Naive thymus-derived CD4-positive, alpha-beta T cell (primary cell): ENCODE data around the gene IL23A. TPM values are rescaled to one million over a fixed set of nuclear protein-coding genes. Genes with fewer than 3 reads are reported as not detected.

Experiments
- ATAC-seq: fragments of 150-1000 bp; cut with Tn5 transposase; 2 replicates; pipeline ENCODE4 v1.10.0; 2021; ENCODE audit warnings: mild to moderate bottlenecking, moderate library complexity
- CTCF ChIA-PET: fragments of 350-600 bp; sonication (Branson Sonifier 250); formaldehyde crosslinking; loops from one replicate; lab custom pipeline; 2021; ENCODE audit warnings: antibody characterized with exemption; lab: Charles Lee
- POLR2A ChIA-PET: fragments of 350-600 bp; sonication (Branson Sonifier 250); formaldehyde crosslinking; loops from one replicate; lab custom pipeline; 2021; ENCODE audit warnings: antibody characterized with exemption, inconsistent platforms; lab: Charles Lee
- DNase-seq, 9 donors: peaks; one replicate each; pipeline versions ENCODE4 v3.0.0 to v3.0.0-alpha.2; 2020 to 2022; ENCODE audit warnings: mixed read lengths in 1 of 9
- H3K27ac ChIP-seq: one replicate; pipeline ENCODE4 v1.7.0; 2013; ENCODE audit warnings: mild to moderate bottlenecking, low read depth, low read length, moderate library complexity
- H3K27me3 ChIP-seq, 2 donors: one replicate each; pipeline ENCODE4 v1.7.0; 2013; ENCODE audit warnings: low read length in 2 of 2, mild to moderate bottlenecking in 2 of 2, moderate library complexity in 2 of 2; ENCODE audit not compliant: control insufficient read depth in 2 of 2, insufficient read depth in 2 of 2
- H3K36me3 ChIP-seq, 3 experiments: 1 replicate in 2 of 3; 2 replicates in 1 of 3; pipeline ENCODE4 v1.7.0; 2013; ENCODE audit warnings: low read length in 3 of 3, mild to moderate bottlenecking in 3 of 3, moderate library complexity in 1 of 3; ENCODE audit not compliant: insufficient read depth in 3 of 3, control insufficient read depth in 2 of 3
- H3K4me1 ChIP-seq, 2 donors: one replicate each; pipeline ENCODE4 v1.7.0; 2013; ENCODE audit warnings: low read length in 2 of 2, mild to moderate bottlenecking in 2 of 2, moderate library complexity in 1 of 2; ENCODE audit not compliant: control insufficient read depth in 2 of 2, insufficient read depth in 2 of 2
- H3K4me3 ChIP-seq: 2 replicates; pipeline ENCODE4 v1.7.0; 2013; ENCODE audit warnings: mild to moderate bottlenecking, low read length
- H3K9me3 ChIP-seq, 3 experiments: 1 replicate in 2 of 3; 2 replicates in 1 of 3; pipeline ENCODE4 v1.7.0; 2013; ENCODE audit warnings: low read length in 3 of 3; ENCODE audit not compliant: control insufficient read depth in 2 of 3
- H3K27ac Mint-ChIP-seq, 9 donors: one replicate each; pipeline ENCODE4 v1.8.0; 2020 to 2022; ENCODE audit warnings: mixed read lengths in 9 of 9, mild to moderate bottlenecking in 8 of 9, moderate library complexity in 5 of 9, inconsistent platforms in 2 of 9
- H3K27me3 Mint-ChIP-seq, 5 donors: one replicate each; pipeline ENCODE4 v1.8.0; 2021 to 2022; ENCODE audit warnings: mixed read lengths in 5 of 5, mild to moderate bottlenecking in 1 of 5
- H3K36me3 Mint-ChIP-seq, 5 donors: one replicate each; pipeline ENCODE4 v1.8.0; 2020 to 2022; ENCODE audit warnings: mixed read lengths in 5 of 5, mild to moderate bottlenecking in 3 of 5, inconsistent platforms in 1 of 5
- H3K4me1 Mint-ChIP-seq, 7 donors: one replicate each; pipeline ENCODE4 v1.8.0; 2020 to 2022; ENCODE audit warnings: mixed read lengths in 7 of 7, mild to moderate bottlenecking in 3 of 7, inconsistent platforms in 1 of 7
- H3K4me3 Mint-ChIP-seq, 10 donors: one replicate each; pipeline ENCODE4 v1.8.0; 2020 to 2022; ENCODE audit warnings: mild to moderate bottlenecking in 10 of 10, mixed read lengths in 10 of 10, moderate library complexity in 6 of 10, inconsistent platforms in 2 of 10
- H3K9me3 Mint-ChIP-seq, 11 donors: one replicate each; pipeline ENCODE4 v1.8.0; 2020 to 2022; ENCODE audit warnings: mixed read lengths in 11 of 11, mild to moderate bottlenecking in 4 of 11, inconsistent platforms in 1 of 11, moderate library complexity in 1 of 11
- intact Hi-C, 2 donors: fragments of 100-400 bp; cut with micrococcal nuclease; formaldehyde crosslinking; loops; one replicate each; pipeline ENCODE4 v1.15.1; 2023
- polyA plus RNA-seq, 2 donors: library from polyadenylated mRNA; unstranded; fragments of 300-500 nt; fragmentation: Illumina TruSeq; gene quantifications; one replicate each; pipeline ENCODE4 v1.2.3, GENCODE V29; 2021
- total RNA-seq, 6 experiments: library from RNA in 5 of 6; stranded (reverse) in 5 of 6; gene quantifications; 1 replicate in 5 of 6; 2 replicates in 1 of 6; pipeline ENCODE4 v1.2.3 and lab custom pipeline; 2021 to 2026

IL23A gene, protein sequence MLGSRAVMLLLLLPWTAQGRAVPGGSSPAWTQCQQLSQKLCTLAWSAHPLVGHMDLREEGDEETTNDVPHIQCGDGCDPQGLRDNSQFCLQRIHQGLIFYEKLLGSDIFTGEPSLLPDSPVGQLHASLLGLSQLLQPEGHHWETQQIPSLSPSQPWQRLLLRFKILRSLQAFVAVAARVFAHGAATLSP
- total RNA-seq = 10 to 100 TPM; 14.4 to 42.0 (median 20.1) TPM
- polyA plus RNA-seq = 10 to 100 TPM; 14.8 to 25.2 TPM
- 131 reads per million, percentile 88 among the genes with 10 or more reads in this experiment for total RNA-seq (lab: John Stamatoyannopoulos, UW)

DNA sequence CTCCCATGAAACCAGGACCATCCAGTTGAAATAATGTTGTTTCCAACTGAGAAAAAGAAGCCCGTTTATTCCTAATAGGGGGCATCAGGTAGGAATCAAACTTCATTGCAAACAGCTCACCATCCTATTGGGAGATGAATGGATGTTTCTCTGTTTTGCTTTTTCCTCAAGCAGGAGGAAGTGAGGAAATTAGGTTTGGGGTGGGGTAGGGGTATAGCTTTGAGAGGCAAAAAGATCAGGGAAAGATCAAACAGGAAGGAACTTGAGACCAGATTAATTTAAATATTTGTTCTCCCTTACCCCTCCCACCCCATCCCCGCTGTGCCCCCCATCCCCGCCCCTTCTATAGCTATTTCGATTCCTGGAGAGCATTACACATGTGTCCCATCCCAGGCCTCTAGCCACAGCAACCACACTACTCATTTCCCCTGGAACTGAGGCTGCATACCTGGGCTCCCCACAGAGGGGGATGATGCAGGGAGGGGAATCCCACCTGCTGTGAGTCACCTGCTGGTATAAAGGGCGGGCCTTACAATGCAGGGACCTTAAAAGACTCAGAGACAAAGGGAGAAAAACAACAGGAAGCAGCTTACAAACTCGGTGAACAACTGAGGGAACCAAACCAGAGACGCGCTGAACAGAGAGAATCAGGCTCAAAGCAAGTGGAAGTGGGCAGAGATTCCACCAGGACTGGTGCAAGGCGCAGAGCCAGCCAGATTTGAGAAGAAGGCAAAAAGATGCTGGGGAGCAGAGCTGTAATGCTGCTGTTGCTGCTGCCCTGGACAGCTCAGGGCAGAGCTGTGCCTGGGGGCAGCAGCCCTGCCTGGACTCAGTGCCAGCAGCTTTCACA lies at the start of gene IL23A:
Gene IL23A, plus strand, starts transcription at position 577 of the 850 bp plus-strand sequence. Its CDS starts 161 bp downstream, at position 738.
- Mint-ChIP-seq H3K27ac (peak within 1 kb of the TSS; percentile 98 to 100 (median 99)), H3K4me3 (peak within 1 kb of the TSS; percentile 91 to 99 (median 94)), H3K36me3 (peaks cover 6 to 23% (median 16%) of the 10 kb centered on the region in 5 donors), H3K27me3 (peaks cover 0 to 2% (median 0%) of the 10 kb centered on the region in 5 donors), H3K4me1 (peaks cover 17 to 68% (median 54%) of the 10 kb centered on the region in 7 donors), H3K9me3 (peaks cover 0 to 2% (median 0%) of the 10 kb centered on the region in 11 donors)
- H3K9me3 ChIP-seq = no peaks in the 10 kb centered on the region
- DNase-seq (peak; percentile 42 to 95 (median 82)), ATAC-seq (peak; percentile 85)
- peaks cover 28 to 29% of the 10 kb centered on the region in 2 donors for H3K4me1 ChIP-seq
- H3K27me3 ChIP-seq = no peaks in the 10 kb centered on the region
- H3K36me3 ChIP-seq = peaks cover 0 to 23% (median 0%) of the 10 kb centered on the region in 3 experiments
- POLR2A ChIA-PET = interaction anchor here (0.6 to 9.8 kb wide), 24 partner anchors 11 to 621 kb away, joined by 3 to 156 read pairs (median 4); partner anchors contain the start of genes APOF, CNPY2, COQ10A and ESYT1
- intact Hi-C loops = loop anchor here (1.0 to 10.0 kb wide), 7 partner anchors 22 to 1406 kb away; partner anchors contain the start of genes STAT2 (in 2 of the 2), CS (in 1 of the 2), PTGES3 (in 1 of the 2) and TSPAN31 (in 1 of the 2)
- peak within 1 kb of the TSS; percentile 95 for H3K27ac ChIP-seq
- peak within 1 kb of the TSS; percentile 67 for H3K4me3 ChIP-seq
- CTCF ChIA-PET = interaction anchor here (0.6 to 2.6 kb wide), 8 partner anchors 8 to 125 kb away, joined by 3 to 10 read pairs (median 4); partner anchors contain the start of gene STAT2

DNA sequence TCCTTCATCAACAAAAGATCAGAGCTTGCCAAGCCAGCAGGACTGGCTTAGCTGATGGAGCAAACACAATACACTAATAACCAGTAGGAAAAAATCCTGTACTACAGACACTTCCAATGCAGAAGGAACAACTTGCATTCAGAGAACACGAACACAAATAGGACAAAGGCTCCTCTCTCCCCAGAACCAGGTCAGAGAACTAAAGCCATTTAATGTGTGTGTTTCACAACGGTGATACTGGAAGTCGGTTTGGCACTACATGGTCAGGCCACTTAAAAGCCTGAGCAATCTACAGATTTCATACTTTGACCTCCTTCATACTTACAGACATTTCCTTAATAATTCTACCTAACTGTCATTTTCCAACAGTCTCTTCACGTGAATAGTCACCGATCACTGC lies 44.9 kb upstream of the IL23A start:
- POLR2A ChIA-PET = no interaction called here
- no peaks in the 10 kb centered on the region for H3K27me3 Mint-ChIP-seq
- H3K4me3 ChIP-seq = no peak overlapping the region
- H3K36me3 ChIP-seq = peaks cover 3 to 11% (median 9%) of the 10 kb centered on the region in 3 experiments
- peaks cover 4 to 20% (median 8%) of the 10 kb centered on the region in 5 donors for H3K36me3 Mint-ChIP-seq
- ATAC-seq (no peak), DNase-seq (no peak)
- H3K4me3 Mint-ChIP-seq = peak overlapping the region in 3 of 10 donors; percentile 5 to 16 (median 15)
- peaks cover 17 to 38% of the 10 kb centered on the region in 2 donors for H3K4me1 ChIP-seq
- peaks cover 25 to 65% (median 57%) of the 10 kb centered on the region in 7 donors for H3K4me1 Mint-ChIP-seq
- no peaks in the 10 kb centered on the region for H3K9me3 ChIP-seq
- intact Hi-C loops = no loop called here
- CTCF ChIA-PET = interaction anchor here (1.9 kb wide), 1 partner anchor 104 kb away, joined by 4 read pairs; the partner anchor contains the start of gene SMARCC2
- H3K27ac ChIP-seq = no peak overlapping the region
- H3K9me3 Mint-ChIP-seq = no peaks in the 10 kb centered on the region
- peak overlapping the region in 2 of 9 donors; percentile 22 to 41 for H3K27ac Mint-ChIP-seq
- no peaks in the 10 kb centered on the region for H3K27me3 ChIP-seq

DNA sequence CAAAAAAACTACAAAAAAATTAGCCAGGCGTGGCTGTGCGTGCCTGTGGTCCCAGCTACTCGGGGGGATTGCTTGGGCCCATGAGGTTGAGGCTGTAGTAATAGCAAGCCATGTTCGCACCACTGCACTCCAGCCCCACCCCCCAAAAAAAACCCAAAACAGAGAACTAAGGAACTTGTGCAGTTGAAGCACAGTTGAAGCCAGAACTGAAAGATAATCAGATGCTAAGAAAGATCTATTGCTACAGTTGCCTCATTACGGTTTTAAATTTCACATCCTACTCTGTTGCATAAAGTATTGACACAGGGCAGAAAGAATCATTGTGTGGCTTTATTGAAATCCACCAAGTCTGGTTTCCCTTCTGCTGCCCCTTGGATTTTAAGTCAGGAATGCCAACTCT lies 42.4 kb upstream of the IL23A start:
- no peak for DNase-seq
- CTCF ChIA-PET = no interaction called here
- Histone ChIP-seq H3K36me3 (peaks cover 3 to 17% (median 4%) of the 10 kb centered on the region in 3 experiments), H3K27me3 (no peaks in the 10 kb centered on the region), H3K4me3 (no peak overlapping the region), H3K4me1 (peaks cover 33 to 45% of the 10 kb centered on the region in 2 donors), H3K9me3 (no peaks in the 10 kb centered on the region), H3K27ac (no peak overlapping the region)
- H3K27ac Mint-ChIP-seq = peak overlapping the region in 4 of 9 donors; percentile 2 to 93 (median 24)
- no peaks in the 10 kb centered on the region for H3K27me3 Mint-ChIP-seq
- intact Hi-C loops = no loop called here
- no peaks in the 10 kb centered on the region for H3K9me3 Mint-ChIP-seq
- no peak for ATAC-seq
- H3K36me3 Mint-ChIP-seq = peaks cover 1 to 16% (median 5%) of the 10 kb centered on the region in 5 donors
- peaks cover 29 to 70% (median 58%) of the 10 kb centered on the region in 7 donors for H3K4me1 Mint-ChIP-seq
- POLR2A ChIA-PET = no interaction called here
- H3K4me3 Mint-ChIP-seq = peak overlapping the region in 4 of 10 donors; percentile 23 to 45 (median 36)

DNA sequence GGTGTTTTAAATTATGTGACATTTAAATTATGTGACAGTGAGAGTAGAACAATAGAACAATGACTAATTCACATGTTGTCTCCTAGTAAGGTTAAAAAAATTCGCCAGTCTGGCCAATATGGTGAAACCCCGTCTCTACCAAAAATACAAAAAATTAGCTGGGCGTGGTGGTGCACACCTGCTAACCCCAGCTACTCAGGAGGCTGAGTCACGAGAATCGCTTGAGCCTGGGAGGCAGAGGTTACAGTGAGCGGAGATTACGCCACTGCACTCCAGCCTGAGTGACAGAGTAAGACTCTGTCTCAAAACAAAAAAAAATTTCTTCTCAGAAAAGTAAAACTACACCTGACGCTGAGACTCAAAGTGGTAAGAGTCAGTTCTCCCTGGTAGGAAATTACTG lies 41.3 kb upstream of the IL23A start:
- Mint-ChIP-seq H3K4me3 (peak overlapping the region in 8 of 10 donors; percentile 29 to 100 (median 61)), H3K36me3 (peaks cover 0 to 16% (median 4%) of the 10 kb centered on the region in 5 donors), H3K4me1 (peaks cover 30 to 73% (median 61%) of the 10 kb centered on the region in 7 donors), H3K27ac (peak overlapping the region in 6 of 9 donors; percentile 6 to 96 (median 44)), H3K9me3 (no peaks in the 10 kb centered on the region), H3K27me3 (no peaks in the 10 kb centered on the region)
- DNase-seq = no peak
- ATAC-seq = no peak
- H3K27ac ChIP-seq = no peak overlapping the region
- H3K4me1 ChIP-seq = peaks cover 26 to 48% of the 10 kb centered on the region in 2 donors
- peaks cover 0 to 17% (median 3%) of the 10 kb centered on the region in 3 experiments for H3K36me3 ChIP-seq
- no peaks in the 10 kb centered on the region for H3K27me3 ChIP-seq
- intact Hi-C loops = no loop called here
- H3K9me3 ChIP-seq = no peaks in the 10 kb centered on the region
- CTCF ChIA-PET = interaction anchor here (0.9 to 1.0 kb wide), 2 partner anchors 78 to 166 kb away, joined by 3 read pairs; no protein-coding TSS in a partner anchor
- H3K4me3 ChIP-seq = no peak overlapping the region
- POLR2A ChIA-PET = interaction anchor here (0.6 to 3.6 kb wide), 5 partner anchors 11 to 167 kb away, joined by 3 to 18 read pairs (median 4); partner anchors contain the start of gene RNF41

DNA sequence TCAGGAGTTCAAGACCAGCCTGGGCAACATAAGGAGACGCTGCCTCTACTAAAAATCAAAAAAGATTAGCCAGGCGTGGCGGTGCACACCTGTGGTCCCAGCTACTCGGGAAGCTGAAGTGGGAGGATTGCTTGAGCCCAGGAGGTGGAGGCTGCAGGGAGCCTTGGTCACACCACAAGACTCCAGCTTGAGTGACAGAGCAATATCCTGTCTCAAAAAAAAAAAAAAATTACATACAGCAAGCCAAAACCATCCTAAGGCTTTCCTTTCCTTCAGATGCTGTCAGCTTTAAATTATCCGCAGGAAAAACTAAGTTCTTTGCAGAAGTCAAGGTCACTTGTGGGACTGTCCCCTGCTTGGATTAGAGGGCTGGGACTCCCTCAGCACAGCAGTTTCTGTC lies 39.9 kb upstream of the IL23A start:
- Histone ChIP-seq H3K4me1 (peaks cover 26 to 48% of the 10 kb centered on the region in 2 donors), H3K27me3 (no peaks in the 10 kb centered on the region), H3K9me3 (no peaks in the 10 kb centered on the region), H3K27ac (peak overlapping the region; percentile 94), H3K36me3 (peaks cover 0 to 15% (median 0%) of the 10 kb centered on the region in 3 experiments), H3K4me3 (peak overlapping the region; percentile 73)
- H3K4me3 Mint-ChIP-seq = peak overlapping the region; percentile 93 to 100 (median 96)
- peaks cover 27 to 67% (median 55%) of the 10 kb centered on the region in 7 donors for H3K4me1 Mint-ChIP-seq
- H3K27ac Mint-ChIP-seq = peak overlapping the region; percentile 93 to 99 (median 96)
- no peak for ATAC-seq
- POLR2A ChIA-PET = interaction anchor here (0.6 to 3.6 kb wide), 10 partner anchors 9 to 197 kb away, joined by 3 to 18 read pairs (median 4); partner anchors contain the start of genes RNF41, SMARCC2 and STAT2
- DNase-seq = peak in 1 of 9 donors; percentile 2
- intact Hi-C loops = no loop called here
- no peaks in the 10 kb centered on the region for H3K9me3 Mint-ChIP-seq
- CTCF ChIA-PET = interaction anchor here (0.8 to 1.9 kb wide), 3 partner anchors 165 to 561 kb away, joined by 3 to 5 read pairs (median 3); no protein-coding TSS in a partner anchor
- no peaks in the 10 kb centered on the region for H3K27me3 Mint-ChIP-seq
- peaks cover 0 to 14% (median 4%) of the 10 kb centered on the region in 5 donors for H3K36me3 Mint-ChIP-seq
